Measurements from ENCODE around the gene OR6B1. TPM values are rescaled to one million over a fixed set of nuclear protein-coding genes. Genes with fewer than 3 reads are reported as not detected.

Gene OR6B1
- total and polyA plus RNA-seq, 4 donors: not detected

DNA sequence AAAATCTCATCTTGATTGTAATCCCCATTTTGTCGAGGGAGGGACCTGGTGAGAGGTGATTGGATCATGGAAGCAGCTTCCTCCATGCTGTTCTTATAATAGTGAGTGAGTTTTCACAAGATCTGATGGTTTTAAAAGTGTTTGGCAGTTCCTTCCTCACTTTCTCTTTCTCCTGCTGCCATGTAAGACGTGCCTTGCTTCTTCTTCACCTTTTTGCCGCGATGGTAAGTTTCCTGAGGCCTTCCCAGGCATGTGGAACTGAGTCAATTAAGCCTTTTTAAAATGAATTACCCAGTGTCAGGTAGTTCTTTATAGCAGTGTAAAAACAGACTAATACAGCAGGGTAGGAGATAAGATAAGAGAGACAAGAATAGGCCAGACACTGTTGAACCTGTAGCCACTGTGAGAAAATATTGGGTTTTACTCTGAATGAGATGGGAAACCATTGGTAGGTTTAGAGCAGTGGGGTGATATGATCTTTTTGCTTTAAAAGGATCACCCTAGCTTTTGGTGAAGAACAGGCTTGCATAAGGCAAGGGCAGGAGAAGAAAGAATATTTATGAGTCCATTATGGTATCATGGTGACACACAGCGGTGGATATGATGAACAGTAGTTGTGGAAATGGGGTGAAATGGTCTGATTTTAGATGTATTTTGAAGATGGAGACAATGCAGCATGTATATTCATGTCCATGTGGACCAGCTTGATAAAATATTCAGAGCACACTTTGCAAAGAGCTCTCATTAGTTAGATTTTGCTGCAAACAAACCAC lies 11.5 kb downstream of the OR6B1 start:
- DNase-seq (no peak), ATAC-seq (ENCODE audit: insufficient read depth, low FRiP score) (no peak)
- Histone ChIP-seq H3K27ac (ENCODE audit: low read depth in 1 of 2, low read length in 1 of 2) (no peak overlapping the region), H3K36me3 (ENCODE audit: control insufficient read depth in 4 of 4, insufficient read depth in 4 of 4, low read length in 4 of 4) (no peaks in the 10 kb centered on the region), H3K4me1 (ENCODE audit: control insufficient read depth in 5 of 5, insufficient read depth in 5 of 5, low read length in 5 of 5) (no peaks in the 10 kb centered on the region), H3K9me3 (ENCODE audit: control insufficient read depth in 4 of 4, insufficient read depth in 3 of 4, low read length in 3 of 4) (peaks cover 0 to 3% (median 0%) of the 10 kb centered on the region in 4 donors), H3K9ac (ENCODE audit: insufficient read depth in 1 of 2, low read length in 2 of 2) (no peak overlapping the region), H3K4me3 (no peak overlapping the region), H3K27me3 (ENCODE audit: control insufficient read depth in 3 of 3, insufficient read depth in 3 of 3, low read length in 2 of 3) (no peaks in the 10 kb centered on the region)
- WGBS, 2 donors: 73 to 74% methylated on average over 5 of the region's 5 CpGs
- TF ChIP-seq, protein P1, sequence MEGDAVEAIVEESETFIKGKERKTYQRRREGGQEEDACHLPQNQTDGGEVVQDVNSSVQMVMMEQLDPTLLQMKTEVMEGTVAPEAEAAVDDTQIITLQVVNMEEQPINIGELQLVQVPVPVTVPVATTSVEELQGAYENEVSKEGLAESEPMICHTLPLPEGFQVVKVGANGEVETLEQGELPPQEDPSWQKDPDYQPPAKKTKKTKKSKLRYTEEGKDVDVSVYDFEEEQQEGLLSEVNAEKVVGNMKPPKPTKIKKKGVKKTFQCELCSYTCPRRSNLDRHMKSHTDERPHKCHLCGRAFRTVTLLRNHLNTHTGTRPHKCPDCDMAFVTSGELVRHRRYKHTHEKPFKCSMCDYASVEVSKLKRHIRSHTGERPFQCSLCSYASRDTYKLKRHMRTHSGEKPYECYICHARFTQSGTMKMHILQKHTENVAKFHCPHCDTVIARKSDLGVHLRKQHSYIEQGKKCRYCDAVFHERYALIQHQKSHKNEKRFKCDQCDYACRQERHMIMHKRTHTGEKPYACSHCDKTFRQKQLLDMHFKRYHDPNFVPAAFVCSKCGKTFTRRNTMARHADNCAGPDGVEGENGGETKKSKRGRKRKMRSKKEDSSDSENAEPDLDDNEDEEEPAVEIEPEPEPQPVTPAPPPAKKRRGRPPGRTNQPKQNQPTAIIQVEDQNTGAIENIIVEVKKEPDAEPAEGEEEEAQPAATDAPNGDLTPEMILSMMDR (IDR thresholded peaks at IDR 0.05; ENCODE audit: control extremely low read depth, extremely low read depth): no peak

DNA sequence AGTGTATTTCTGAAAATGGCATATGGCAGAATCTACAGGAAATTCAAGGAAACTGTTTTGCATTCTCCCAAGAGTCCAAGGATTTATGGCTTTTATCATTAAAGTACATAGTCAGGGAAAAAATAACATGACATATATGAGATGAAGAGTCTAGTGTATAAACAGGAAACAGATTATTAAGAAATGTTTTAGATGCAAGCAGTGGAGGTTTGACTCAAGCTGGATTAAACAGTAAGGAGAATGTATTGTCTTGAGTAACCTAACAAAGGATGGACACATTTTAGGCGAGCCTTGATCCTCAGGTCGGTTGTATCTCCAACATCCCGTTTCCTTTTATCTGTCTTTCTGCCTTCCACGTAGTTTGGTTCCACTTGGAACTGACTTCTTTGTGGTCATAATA lies 17.9 kb downstream of the OR6B1 start:
- H3K4me3 ChIP-seq: no peak overlapping the region
- DNase-seq (no peak), ATAC-seq (ENCODE audit: insufficient read depth, low FRiP score) (no peak)
- no peak overlapping the region for H3K9ac ChIP-seq (ENCODE audit: insufficient read depth in 1 of 2, low read length in 2 of 2)
- H3K27me3 ChIP-seq (ENCODE audit: control insufficient read depth in 3 of 3, insufficient read depth in 3 of 3, low read length in 2 of 3): no peaks in the 10 kb centered on the region
- WGBS, 2 donors: 55 to 62% methylated on average over 4 of the region's 4 CpGs
- no peaks in the 10 kb centered on the region for H3K9me3 ChIP-seq (ENCODE audit: control insufficient read depth in 4 of 4, insufficient read depth in 3 of 4, low read length in 3 of 4)
- H3K36me3 ChIP-seq (ENCODE audit: control insufficient read depth in 4 of 4, insufficient read depth in 4 of 4, low read length in 4 of 4): no peaks in the 10 kb centered on the region
- no peak overlapping the region for H3K27ac ChIP-seq (ENCODE audit: low read depth in 1 of 2, low read length in 1 of 2)
- TF ChIP-seq, protein P1 (IDR thresholded peaks at IDR 0.05; ENCODE audit: control extremely low read depth, extremely low read depth): no peak
- H3K4me1 ChIP-seq (ENCODE audit: control insufficient read depth in 5 of 5, insufficient read depth in 5 of 5, low read length in 5 of 5): no peaks in the 10 kb centered on the region

DNA sequence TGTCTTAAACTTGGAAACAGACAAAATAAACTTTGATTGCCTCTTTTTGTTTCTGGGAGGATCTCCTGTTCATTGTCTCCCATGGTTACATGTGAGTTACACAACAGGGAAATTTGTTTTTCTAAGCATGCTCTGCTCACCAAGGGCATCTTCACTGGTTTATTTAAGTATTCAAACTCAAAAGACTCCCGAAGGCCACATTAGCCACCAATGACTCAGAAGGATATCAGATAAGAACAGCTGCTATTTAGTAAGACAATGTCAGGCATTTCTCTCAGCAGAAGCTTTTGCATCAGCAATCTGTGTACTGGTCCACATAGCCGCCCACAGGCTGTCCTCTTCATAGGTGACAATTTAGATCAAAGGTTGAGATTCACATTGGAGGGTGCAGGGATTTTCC lies 19.3 kb downstream of the OR6B1 start:
- Histone ChIP-seq H3K27me3 (ENCODE audit: control insufficient read depth in 3 of 3, insufficient read depth in 3 of 3, low read length in 2 of 3) (no peaks in the 10 kb centered on the region), H3K36me3 (ENCODE audit: control insufficient read depth in 4 of 4, insufficient read depth in 4 of 4, low read length in 4 of 4) (no peaks in the 10 kb centered on the region), H3K4me3 (no peak overlapping the region), H3K27ac (ENCODE audit: low read depth in 1 of 2, low read length in 1 of 2) (no peak overlapping the region), H3K9me3 (ENCODE audit: control insufficient read depth in 4 of 4, insufficient read depth in 3 of 4, low read length in 3 of 4) (peaks cover 0 to 1% (median 0%) of the 10 kb centered on the region in 4 donors), H3K9ac (ENCODE audit: insufficient read depth in 1 of 2, low read length in 2 of 2) (no peak overlapping the region), H3K4me1 (ENCODE audit: control insufficient read depth in 5 of 5, insufficient read depth in 5 of 5, low read length in 5 of 5) (no peaks in the 10 kb centered on the region)
- DNase-seq: no peak
- 53 to 60% methylated on average over 2 of the region's 2 CpGs for WGBS, 2 donors
- TF ChIP-seq, protein P1 (IDR thresholded peaks at IDR 0.05; ENCODE audit: control extremely low read depth, extremely low read depth): no peak
- peak; percentile 32 for ATAC-seq (ENCODE audit: insufficient read depth, low FRiP score)
